Measurements from ENCODE around the gene CAMK1.
A peak's percentile ranks its signal among the peaks of the same experiment; 100 is the strongest.

CAMK1 gene

GRCh38 chr3:9807981-9808344 is 38.2 kb upstream of the CAMK1 start:
- FAIRE-seq, result no peak
- TF ChIP-seq TAF1 (IDR thresholded peaks at IDR 0.05; ENCODE audit: borderline replicate concordance, low read depth, low read length) (no peak), POLR2AphosphoS5 (IDR thresholded peaks at IDR 0.05; ENCODE audit: low read depth, low read length) (no peak), POLR2A (IDR thresholded peaks at IDR 0.05; ENCODE audit: low read depth, low read length) (no peak)
- DNase-seq (ENCODE audit: insufficient read length), result no peak

DNA sequence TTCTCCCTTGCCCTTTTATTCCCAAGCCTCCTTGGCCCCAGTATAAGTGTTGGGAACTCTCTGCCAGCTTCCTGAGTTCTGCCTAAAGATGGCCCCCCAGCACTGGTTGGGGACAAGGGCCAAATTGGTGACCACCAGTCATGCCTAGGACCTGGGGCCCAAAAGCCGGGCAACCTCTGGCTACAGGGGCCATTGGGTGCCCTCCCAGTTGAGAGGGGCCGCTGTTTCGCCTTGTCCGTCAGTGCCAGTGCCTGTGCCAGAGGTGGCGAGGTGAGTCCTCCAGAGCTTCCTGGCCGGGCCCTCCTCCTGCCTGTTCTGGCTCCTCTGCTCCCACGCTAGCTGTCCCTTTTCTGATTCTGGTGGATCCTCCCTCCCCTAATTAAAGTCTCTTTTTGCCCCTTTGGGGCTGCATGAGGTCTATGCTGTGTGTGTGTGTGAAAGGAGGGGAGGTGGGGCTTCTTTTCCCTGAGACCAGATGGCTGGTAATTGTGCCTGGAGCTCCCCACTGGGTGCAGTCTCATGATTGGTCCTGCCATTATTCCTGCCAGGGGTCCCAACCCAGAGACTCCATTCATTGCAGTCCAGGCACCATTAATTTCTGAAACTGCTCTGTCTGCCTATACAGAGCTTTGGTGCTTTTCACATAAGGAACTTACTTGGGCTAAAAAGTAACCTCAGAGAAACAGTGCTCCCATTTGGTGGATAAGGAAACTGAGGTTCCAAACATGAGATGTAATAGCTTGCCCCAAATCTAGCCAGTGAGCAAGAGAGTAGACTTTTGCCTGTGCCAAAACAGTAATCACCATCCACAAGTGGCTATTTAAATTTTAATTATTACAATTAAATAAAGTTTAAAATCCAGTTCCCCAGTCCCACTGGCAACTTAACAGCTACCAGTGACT is 37.2 kb upstream of the CAMK1 start:
- FAIRE-seq (no peak), DNase-seq (ENCODE audit: insufficient read length) (no peak)
- peak; percentile 9; the same call in 1 of the 2 replicates for TF ChIP-seq POLR2AphosphoS5 (IDR thresholded peaks at IDR 0.05; ENCODE audit: low read depth, low read length)
- TF ChIP-seq POLR2A (IDR thresholded peaks at IDR 0.05; ENCODE audit: low read depth, low read length), result no peak

GRCh38 chr3:9806137-9806536 is 36.4 kb upstream of the CAMK1 start:
- no peak for DNase-seq (ENCODE audit: insufficient read length)
- no peak for FAIRE-seq
- TF ChIP-seq TAF1 (IDR thresholded peaks at IDR 0.05; ENCODE audit: borderline replicate concordance, low read depth, low read length) (no peak), POLR2AphosphoS5 (IDR thresholded peaks at IDR 0.05; ENCODE audit: low read depth, low read length) (no peak), POLR2A (IDR thresholded peaks at IDR 0.05; ENCODE audit: low read depth, low read length) (no peak)

DNA sequence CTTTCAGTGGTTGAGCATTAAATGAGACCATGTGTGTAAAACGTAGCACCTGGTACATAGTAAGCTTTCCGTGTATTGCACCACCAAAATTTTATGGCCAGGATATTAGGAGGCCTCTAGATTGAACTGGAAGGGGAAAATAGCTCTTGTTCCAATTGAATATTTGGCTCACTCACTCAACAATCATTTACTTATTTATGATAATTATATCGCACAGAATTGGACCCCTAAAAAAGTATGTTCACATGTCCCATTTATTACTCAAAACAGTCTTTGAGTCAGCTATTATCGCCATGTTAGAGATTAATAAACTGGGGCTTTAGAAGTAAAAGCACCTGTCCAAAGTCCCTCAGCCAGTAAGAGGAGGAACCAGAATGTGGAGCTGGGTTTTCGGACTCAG is 35.2 kb upstream of the CAMK1 start:
- TF ChIP-seq TAF1 (IDR thresholded peaks at IDR 0.05; ENCODE audit: borderline replicate concordance, low read depth, low read length) (no peak), POLR2A (IDR thresholded peaks at IDR 0.05; ENCODE audit: low read depth, low read length) (no peak), POLR2AphosphoS5 (IDR thresholded peaks at IDR 0.05; ENCODE audit: low read depth, low read length) (no peak)
- FAIRE-seq (no peak), DNase-seq (ENCODE audit: insufficient read length) (no peak)

DNA sequence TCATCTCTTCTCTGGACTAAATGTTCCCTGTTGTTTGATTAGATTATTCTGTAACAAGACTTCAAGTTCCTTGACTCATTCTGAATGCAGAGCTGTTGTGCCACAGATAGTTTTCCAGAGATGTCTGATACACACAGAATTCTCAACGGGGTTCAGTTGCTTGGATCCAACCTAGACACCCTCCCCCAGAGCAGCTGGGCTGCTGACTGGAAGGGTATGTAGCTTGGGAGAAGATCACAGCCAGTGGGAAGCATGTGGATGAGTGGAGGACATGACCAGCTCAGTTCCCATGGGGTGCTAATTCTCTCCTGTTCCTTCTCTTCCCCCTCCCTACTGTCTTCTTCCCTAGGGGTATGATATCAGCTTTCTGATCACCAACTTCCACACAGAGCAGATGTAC is 33.7 kb upstream of the CAMK1 start:
- DNase-seq (ENCODE audit: insufficient read length) (no peak), FAIRE-seq (no peak)
- TF ChIP-seq POLR2AphosphoS5 (IDR thresholded peaks at IDR 0.05; ENCODE audit: low read depth, low read length), result peak; percentile 6; the same call in 1 of the 2 replicates
- no peak for TF ChIP-seq TAF1 (IDR thresholded peaks at IDR 0.05; ENCODE audit: borderline replicate concordance, low read depth, low read length)
- 0 out of 2 replicates have a peak, but pooled peaks have one; percentile 13 for TF ChIP-seq POLR2A (IDR thresholded peaks at IDR 0.05; ENCODE audit: low read depth, low read length)

DNA sequence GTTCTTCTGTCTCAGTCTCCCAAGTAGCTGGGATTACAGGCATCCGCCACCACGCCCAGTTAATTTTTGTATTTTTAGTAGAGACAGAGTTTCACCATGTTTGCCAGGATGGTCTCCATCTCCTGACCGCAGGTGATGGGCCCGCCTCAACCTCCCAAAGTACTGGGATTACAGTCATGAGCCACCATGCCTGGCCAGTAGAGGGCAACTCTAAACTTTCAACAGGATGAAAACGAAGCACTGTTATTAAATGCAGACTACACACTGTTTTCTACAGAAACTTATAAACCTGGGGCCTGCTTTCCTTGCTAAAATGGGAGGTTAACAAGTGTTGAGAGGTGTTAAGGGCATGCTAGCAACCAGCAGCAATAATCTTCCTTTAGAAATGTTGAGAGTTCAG is 30.8 kb upstream of the CAMK1 start:
- FAIRE-seq (no peak), DNase-seq (ENCODE audit: insufficient read length) (no peak)
- TF ChIP-seq POLR2A (IDR thresholded peaks at IDR 0.05; ENCODE audit: low read depth, low read length) (no peak), TAF1 (IDR thresholded peaks at IDR 0.05; ENCODE audit: borderline replicate concordance, low read depth, low read length) (no peak), POLR2AphosphoS5 (IDR thresholded peaks at IDR 0.05; ENCODE audit: low read depth, low read length) (no peak)

DNA sequence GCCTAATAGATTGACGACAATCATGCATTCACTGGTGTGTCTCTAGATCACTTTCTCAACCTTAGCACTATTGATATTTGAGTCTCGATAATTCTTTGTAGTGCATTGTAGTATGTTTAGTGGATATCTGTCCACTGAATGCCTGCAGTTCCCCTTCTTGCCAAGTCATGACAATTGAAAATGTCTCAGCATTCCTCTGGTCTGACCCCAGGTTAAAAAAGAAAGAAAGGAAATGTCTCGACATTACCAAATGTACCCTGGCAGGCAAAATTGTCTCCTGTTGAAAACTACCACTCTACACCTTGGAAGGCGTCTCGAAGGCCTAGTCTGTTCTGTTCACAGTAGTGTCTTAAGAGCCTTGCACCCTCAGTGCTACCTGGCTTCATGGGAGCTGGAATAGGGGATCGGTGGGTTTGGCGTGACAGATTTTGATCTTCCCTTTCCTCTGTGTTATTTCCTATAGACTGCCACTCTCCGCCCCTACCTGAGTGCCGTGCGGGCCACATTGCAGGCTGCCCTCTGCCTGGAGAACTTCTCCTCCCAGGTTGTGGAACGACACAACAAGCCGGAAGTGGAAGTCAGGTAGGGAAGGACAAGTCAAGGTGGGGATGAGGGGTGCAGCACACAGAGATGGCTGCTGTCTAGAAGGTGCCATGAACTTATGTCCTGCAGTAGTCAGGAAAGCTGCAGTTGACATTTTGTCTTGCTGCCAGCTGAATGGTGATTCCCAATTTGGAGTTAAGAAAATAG is 27.6 kb upstream of the CAMK1 start:
- no peak for FAIRE-seq
- TF ChIP-seq TAF1 (IDR thresholded peaks at IDR 0.05; ENCODE audit: borderline replicate concordance, low read depth, low read length) (no peak), POLR2AphosphoS5 (IDR thresholded peaks at IDR 0.05; ENCODE audit: low read depth, low read length) (no peak), POLR2A (IDR thresholded peaks at IDR 0.05; ENCODE audit: low read depth, low read length) (peak; percentile 23; the same call in 1 of the 2 replicates)
- DNase-seq (ENCODE audit: insufficient read length), result no peak

GRCh38 chr3:9795207-9795606 is 25.5 kb upstream of the CAMK1 start:
- TF ChIP-seq POLR2AphosphoS5 (IDR thresholded peaks at IDR 0.05; ENCODE audit: low read depth, low read length) (no peak), POLR2A (IDR thresholded peaks at IDR 0.05; ENCODE audit: low read depth, low read length) (no peak), TAF1 (IDR thresholded peaks at IDR 0.05; ENCODE audit: borderline replicate concordance, low read depth, low read length) (no peak)
- DNase-seq (ENCODE audit: insufficient read length), result no peak
- peak; percentile 46 for FAIRE-seq

DNA sequence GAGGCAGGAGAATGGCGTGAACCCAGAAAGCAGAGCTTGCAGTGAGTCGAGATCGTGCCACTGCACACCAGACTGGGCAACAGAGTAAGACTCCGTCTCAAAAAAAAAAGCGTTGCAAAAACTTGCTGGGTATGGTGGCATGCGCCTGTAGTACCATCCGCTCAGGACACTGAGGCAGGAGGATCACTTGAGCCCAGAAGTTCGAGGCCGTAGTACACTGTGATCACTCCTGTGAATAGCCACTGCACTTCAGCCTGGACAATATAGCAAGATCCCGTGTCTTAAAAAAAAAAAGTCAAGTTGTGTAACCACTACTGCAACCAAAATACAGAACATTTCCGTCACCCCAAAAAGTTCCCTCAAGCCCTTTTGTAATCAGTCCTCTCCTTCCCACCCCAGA is 24.7 kb upstream of the CAMK1 start:
- FAIRE-seq (no peak), DNase-seq (ENCODE audit: insufficient read length) (no peak)
- TF ChIP-seq POLR2AphosphoS5 (IDR thresholded peaks at IDR 0.05; ENCODE audit: low read depth, low read length) (no peak), TAF1 (IDR thresholded peaks at IDR 0.05; ENCODE audit: borderline replicate concordance, low read depth, low read length) (no peak), POLR2A (IDR thresholded peaks at IDR 0.05; ENCODE audit: low read depth, low read length) (no peak; the same call in 1 of the 2 replicates)

DNA sequence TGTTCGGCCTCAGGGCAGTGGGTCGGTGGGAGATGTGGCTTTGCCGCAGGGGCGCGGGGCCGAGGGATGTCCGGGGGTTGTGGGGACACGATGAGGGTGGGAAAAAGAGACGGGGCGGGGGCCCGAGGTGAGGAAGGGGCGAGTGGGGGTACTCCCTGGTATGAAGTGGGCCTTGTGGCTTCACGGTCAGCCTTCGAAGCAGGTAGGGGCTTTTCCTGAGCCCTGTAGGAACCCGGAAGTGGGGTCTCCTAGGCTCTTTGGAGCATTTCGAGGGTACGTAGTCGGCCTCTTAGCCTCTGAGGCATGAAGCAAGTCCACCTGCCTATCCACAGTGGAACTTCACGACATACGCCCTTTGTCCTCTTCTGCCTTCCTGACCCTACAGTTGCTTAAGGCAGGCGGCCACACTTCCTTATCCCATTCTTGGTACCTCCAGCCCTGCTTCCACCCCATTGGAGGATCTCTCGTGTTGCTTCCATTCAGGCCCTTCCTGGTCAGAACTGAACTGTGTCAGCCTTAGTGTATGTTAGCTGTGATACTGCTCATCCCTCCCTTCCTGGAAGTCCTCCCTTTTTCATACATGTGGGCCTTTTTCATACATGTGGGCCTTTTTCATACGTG is 23.5 kb upstream of the CAMK1 start:
- FAIRE-seq (peak; percentile 27), DNase-seq (ENCODE audit: insufficient read length) (no peak)
- TF ChIP-seq TAF1 (IDR thresholded peaks at IDR 0.05; ENCODE audit: borderline replicate concordance, low read depth, low read length) (no peak), POLR2AphosphoS5 (IDR thresholded peaks at IDR 0.05; ENCODE audit: low read depth, low read length) (peak; percentile 92), POLR2A (IDR thresholded peaks at IDR 0.05; ENCODE audit: low read depth, low read length) (peak; percentile 81)

- peak; percentile 54 for TF ChIP-seq POLR2AphosphoS5 (IDR thresholded peaks at IDR 0.05; ENCODE audit: low read depth, low read length)
- TF ChIP-seq TAF1 (IDR thresholded peaks at IDR 0.05; ENCODE audit: borderline replicate concordance, low read depth, low read length), result peak; percentile 95
- TF ChIP-seq POLR2A (IDR thresholded peaks at IDR 0.05; ENCODE audit: low read depth, low read length), result peak; percentile 91
- DNase-seq (ENCODE audit: insufficient read length), result peak; percentile 78
- peak; percentile 90 for FAIRE-seq
These were observed 22.8 kb upstream of the CAMK1 start, which contains the start of the genes ARPC4 and TADA3 for GRCh38 chr3:9792405-9793160. ARPC4 (plus strand) TSS chr3:9793082; CDS start chr3:9793122, 40 bp downstream. TADA3 (minus strand) TSS chr3:9792473; CDS start chr3:9791466, 1,007 bp downstream.

All from GM12892 (cell line).